H1 (cell line): ENCODE measurements around the gene ACACA. TPM values are rescaled to one million over a fixed set of nuclear protein-coding genes. Genes with fewer than 3 reads are reported as not detected.

ENCODE experiments used
- CTCF ChIP-seq, 3 experiments: IDR thresholded peaks; 1 replicate in 2 of 3; 2 replicates in 1 of 3; pipeline versions ENCODE4 v1.5.1 to v1.6.1; 2011; ENCODE audit warnings: low read length in 3 of 3, mild to moderate bottlenecking in 3 of 3, inconsistent platforms in 2 of 3, low read depth in 1 of 3, moderate library complexity in 1 of 3; ENCODE audit not compliant: insufficient read depth in 1 of 3; ENCODE audit errors: control extremely low read depth in 1 of 3
- E2F6 ChIP-seq: IDR thresholded peaks from 2 replicates; pipeline ENCODE4 v1.6.1; 2012; ENCODE audit warnings: inconsistent platforms
- HDAC2 ChIP-seq, 2 experiments: fragments of 300-600 bp in 1 of 2; sonication (generic) in 1 of 2; IDR thresholded peaks; 2 replicates each; pipeline ENCODE4 v1.6.1; 2011 to 2012; ENCODE audit warnings: low read depth in 2 of 2, low read length in 2 of 2, mild to moderate bottlenecking in 2 of 2, moderate library complexity in 2 of 2, borderline replicate concordance in 1 of 2, inconsistent platforms in 1 of 2
- JUN ChIP-seq: IDR thresholded peaks from 2 replicates; pipeline ENCODE4 v1.6.1; 2011; ENCODE audit warnings: low read depth, mild to moderate bottlenecking, improper control_type of control experiment, low read length
- JUND ChIP-seq: IDR thresholded peaks from 2 replicates; pipeline ENCODE4 v1.6.1; 2011; ENCODE audit warnings: mild to moderate bottlenecking, improper control_type of control experiment, low read length
- PHF8 ChIP-seq: fragments of 200-600 bp; sonication (generic); conservative IDR thresholded peaks from 2 replicates; pipeline ENCODE4 v1.7.1; 2012; ENCODE audit warnings: low read depth, mild to moderate bottlenecking, inconsistent platforms, low read length, moderate library complexity
- POLR2A ChIP-seq, 2 experiments: IDR thresholded peaks; 1 replicate in 1 of 2; 2 replicates in 1 of 2; pipeline ENCODE4 v1.6.1; 2011; ENCODE audit warnings: low read depth in 2 of 2, low read length in 2 of 2, mild to moderate bottlenecking in 2 of 2; ENCODE audit errors: control extremely low read depth in 1 of 2
- POLR2AphosphoS5 ChIP-seq: IDR thresholded peaks from 2 replicates; pipeline ENCODE4 v1.6.1; 2011; ENCODE audit warnings: low read depth, low read length
- RAD21 ChIP-seq, 2 experiments: IDR thresholded peaks in 1 of 2; conservative IDR thresholded peaks in 1 of 2; 2 replicates each; pipeline ENCODE4 v1.6.1; 2011; ENCODE audit warnings: low read depth in 2 of 2, low read length in 2 of 2, improper control_type of control experiment in 1 of 2, inconsistent platforms in 1 of 2, mild to moderate bottlenecking in 1 of 2, moderate library complexity in 1 of 2
- RBBP5 ChIP-seq: IDR thresholded peaks from 2 replicates; pipeline ENCODE4 v1.7.1; 2012; ENCODE audit warnings: low read depth, mild to moderate bottlenecking, inconsistent platforms, low read length, moderate library complexity, borderline replicate concordance
- RXRA ChIP-seq: IDR thresholded peaks from 2 replicates; pipeline ENCODE4 v1.6.1; 2011; ENCODE audit warnings: low read depth, mild to moderate bottlenecking, low read length, moderate library complexity; ENCODE audit not compliant: insufficient read depth
- SIN3A ChIP-seq, 2 experiments: IDR thresholded peaks in 1 of 2; conservative IDR thresholded peaks in 1 of 2; 2 replicates each; pipeline ENCODE4 v1.6.1; 2011 to 2012; ENCODE audit warnings: low read length in 2 of 2, improper control_type of control experiment in 1 of 2, low read depth in 1 of 2, mild to moderate bottlenecking in 1 of 2
- SIRT6 ChIP-seq: IDR thresholded peaks from one replicate; pipeline ENCODE4 v1.7.1; 2012; ENCODE audit warnings: low read length, inconsistent platforms
- TAF1 ChIP-seq: IDR thresholded peaks from 2 replicates; pipeline ENCODE4 v1.6.1; 2011; ENCODE audit warnings: mild to moderate bottlenecking, low read depth, low read length
- TAF7 ChIP-seq: optimal IDR thresholded peaks from 2 replicates; pipeline ENCODE3; 2011; ENCODE audit warnings: low read depth, mild to moderate bottlenecking, inconsistent platforms, low read length, moderate library complexity, borderline replicate concordance
- TEAD4 ChIP-seq: IDR thresholded peaks from 2 replicates; pipeline ENCODE4 v1.6.1; 2012; ENCODE audit warnings: low read depth, low read length, inconsistent platforms, mixed read lengths
- YY1 ChIP-seq: IDR thresholded peaks from 2 replicates; pipeline ENCODE4 v1.6.1; 2011; ENCODE audit warnings: low read depth, mild to moderate bottlenecking, low read length
- polyA plus RNA-seq, 7 experiments: library from polyadenylated mRNA; depleted of rRNA in 3 of 7; stranded (reverse) in 5 of 7; unstranded in 2 of 7; fragments of >200 nt in 5 of 7; fragments of 200-250 nt in 2 of 7; gene quantifications; 1 replicate in 5 of 7; 2 replicates in 1 of 7; 4 replicates in 1 of 7; pipeline versions ENCODE4 v1.2.1 to v1.2.3, GENCODE V29; 2011 to 2013; ENCODE audit warnings: missing spikeins in 2 of 7, mixed read lengths in 2 of 7
- total RNA-seq: library from RNA; stranded (reverse); fragmentation: NEBNext Ultra II Directional; extraction: Animal tissue kit (Norgen Biotek cat#: 25700); gene quantifications from 2 replicates; pipeline ENCODE4 v1.2.1, GENCODE V29; 2021
- TF ChIP-seq, protein P1 (sequence below): IDR thresholded peaks from 2 replicates; pipeline ENCODE4 v1.6.1; 2011; ENCODE audit warnings: low read length, improper control_type of control experiment

Gene ACACA
- total and polyA plus RNA-seq, 2 of the 8 experiments (the other 6 are each of a cell fraction or from before 2014, with no cell fraction given), result 74.0 to 160 TPM

DNA sequence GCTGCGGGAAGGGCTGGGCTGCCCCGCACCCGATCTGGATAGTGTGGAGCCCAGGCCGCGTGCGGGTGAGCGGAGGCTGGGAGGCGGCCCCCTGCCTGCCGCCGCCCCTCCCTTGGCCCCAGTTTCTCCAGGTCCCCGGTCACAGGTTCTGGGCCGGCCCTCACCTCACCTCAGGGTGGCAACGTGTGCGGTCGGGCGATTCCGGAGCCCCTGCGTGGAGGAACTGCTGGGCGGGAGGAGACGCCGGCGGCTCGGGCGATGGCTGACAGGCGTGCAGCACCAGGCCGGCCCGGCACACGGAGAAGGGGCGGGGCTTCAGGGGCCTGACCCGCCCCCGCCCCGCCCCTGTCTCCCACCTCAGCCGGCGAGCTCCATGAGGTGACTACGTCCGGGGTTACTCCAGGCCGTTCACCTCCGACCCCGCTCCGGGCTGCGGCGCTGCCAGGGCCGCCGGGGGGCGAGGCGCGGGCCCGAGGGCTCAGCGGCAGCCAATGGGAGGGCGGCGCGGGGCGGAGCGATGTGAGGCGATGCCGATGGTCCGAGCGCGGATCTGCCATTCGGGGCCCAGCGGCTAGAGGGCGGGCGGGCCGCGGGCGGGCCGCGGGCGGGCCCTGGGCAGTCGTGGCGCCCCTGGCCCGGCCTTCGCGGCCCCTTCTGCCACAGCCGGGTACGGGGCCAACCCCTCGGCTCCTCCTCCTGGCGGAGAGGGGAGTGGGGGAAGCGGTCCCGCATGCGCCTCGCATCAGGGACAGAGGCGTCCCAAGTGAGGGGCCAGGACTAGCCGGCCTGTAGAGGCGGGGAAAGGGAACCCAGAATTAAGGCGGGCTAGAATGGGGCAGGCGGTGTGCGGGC is 47.6 kb downstream of the ACACA start (continued):
- TF ChIP-seq TAF7 (peak; percentile 54), HDAC2 (IDR thresholded peaks at IDR 0.05; ENCODE audit: borderline replicate concordance in 1 of 2, low read depth in 2 of 2, low read length in 2 of 2) (peak in 1 of 2 experiments; percentile 16; a peak in 2 of 4 replicates), TAF1 (peak; percentile 86), POLR2AphosphoS5 (peak; percentile 43), SIN3A (conservative IDR thresholded peaks at IDR 0.05 in 1 of 2, IDR thresholded peaks at IDR 0.05 in 1 of 2; ENCODE audit: low read depth in 1 of 2, low read length in 2 of 2) (peak in 1 of 2 experiments; percentile 73; a peak in 3 of 4 replicates), SIRT6 (no peak), POLR2A (IDR thresholded peaks at IDR 0.05; ENCODE audit: control extremely low read depth in 1 of 2, low read depth in 2 of 2, low read length in 2 of 2) (peak in 1 of 2 experiments; percentile 64; a peak in 1 of 3 replicates), RBBP5 (peak; percentile 74; the same call in 1 of the 2 replicates), PHF8 (peak; percentile 74), CTCF (IDR thresholded peaks at IDR 0.05; ENCODE audit: control extremely low read depth in 1 of 3, insufficient read depth in 1 of 3, low read depth in 1 of 3, low read length in 3 of 3) (peak in 2 of 3 experiments; percentile 32 to 34; a peak in 2 of 4 replicates), RXRA (peak; percentile 98), YY1 (0 out of 2 replicates have a peak, but pooled peaks have one; percentile 64), TEAD4 (no peak), JUN (no peak), RAD21 (IDR thresholded peaks at IDR 0.05 in 1 of 2, conservative IDR thresholded peaks at IDR 0.05 in 1 of 2; ENCODE audit: low read depth in 2 of 2, low read length in 2 of 2) (peak in 1 of 2 experiments; percentile 21; a peak in 2 of 4 replicates), JUND (no peak), E2F6 (peak; percentile 88)
- TF ChIP-seq, protein P1, sequence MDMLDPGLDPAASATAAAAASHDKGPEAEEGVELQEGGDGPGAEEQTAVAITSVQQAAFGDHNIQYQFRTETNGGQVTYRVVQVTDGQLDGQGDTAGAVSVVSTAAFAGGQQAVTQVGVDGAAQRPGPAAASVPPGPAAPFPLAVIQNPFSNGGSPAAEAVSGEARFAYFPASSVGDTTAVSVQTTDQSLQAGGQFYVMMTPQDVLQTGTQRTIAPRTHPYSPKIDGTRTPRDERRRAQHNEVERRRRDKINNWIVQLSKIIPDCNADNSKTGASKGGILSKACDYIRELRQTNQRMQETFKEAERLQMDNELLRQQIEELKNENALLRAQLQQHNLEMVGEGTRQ, result no peak
